Stimulated activated CD8-positive, alpha-beta memory T cell treated with anti-CD3 and anti-CD28 coated beads, Interleukin-12 subunit alpha, Interleukin-12 subunit beta, amount 100 ng/mL, for 24 hours (primary cell): ENCODE data around the gene ITPA.
"Not testable (repeated sequence)": the region's sequence is repeated elsewhere in the genome, so short reads cannot be mapped to it uniquely, and the experiment has no call there.

Experiments used
- DNase-seq: peaks from one replicate; pipeline ENCODE4 v3.0.0-alpha.2; 2020; ENCODE audit errors: extremely low read depth

The ITPA gene

DNA sequence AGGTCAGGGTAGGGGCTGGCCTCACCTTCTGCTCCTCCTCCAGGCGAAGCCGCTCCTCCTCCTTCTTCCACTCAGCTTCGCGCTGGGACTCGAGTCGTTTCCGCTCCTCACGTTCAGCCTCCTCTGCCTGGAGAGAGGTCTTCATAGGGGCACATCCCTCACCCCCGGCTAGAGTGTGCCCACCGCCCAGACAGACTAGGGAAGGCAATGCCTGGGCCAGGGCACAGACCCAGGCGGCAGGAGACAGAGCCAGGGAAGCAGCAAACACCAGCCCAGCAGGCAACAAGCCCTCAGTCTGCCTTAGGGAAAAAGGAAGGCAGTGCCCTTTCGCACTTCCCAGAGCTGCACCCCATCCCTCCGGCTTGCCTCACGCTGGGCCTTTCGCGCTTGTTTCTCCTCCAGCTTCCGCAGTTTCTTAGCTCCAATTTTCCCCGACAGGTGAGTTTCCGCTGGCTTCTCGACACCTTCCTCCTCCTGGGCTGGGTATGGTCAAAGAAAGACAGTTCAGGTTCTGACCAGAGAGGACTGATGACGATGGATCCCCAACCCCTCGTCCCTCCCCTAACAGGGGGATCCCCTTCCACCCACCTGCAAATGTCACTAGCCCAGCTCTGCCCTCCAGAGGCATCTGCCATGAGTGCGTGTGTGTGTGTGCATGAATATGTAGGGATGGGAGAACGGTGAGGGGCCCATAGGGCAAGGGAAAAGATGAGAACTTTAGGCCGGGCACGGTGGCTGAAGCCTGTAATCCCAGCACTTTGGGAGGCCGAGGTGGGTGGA lies 9.1 kb upstream of the ITPA start:
- DNase-seq = no peak

GRCh38 chr20:3202965-3203314 lies 6.4 kb upstream of the ITPA start:
- DNase-seq = no peak

GRCh38 chr20:3203315-3204123 lies 5.8 kb upstream of the ITPA start:
- no peak for DNase-seq

DNA sequence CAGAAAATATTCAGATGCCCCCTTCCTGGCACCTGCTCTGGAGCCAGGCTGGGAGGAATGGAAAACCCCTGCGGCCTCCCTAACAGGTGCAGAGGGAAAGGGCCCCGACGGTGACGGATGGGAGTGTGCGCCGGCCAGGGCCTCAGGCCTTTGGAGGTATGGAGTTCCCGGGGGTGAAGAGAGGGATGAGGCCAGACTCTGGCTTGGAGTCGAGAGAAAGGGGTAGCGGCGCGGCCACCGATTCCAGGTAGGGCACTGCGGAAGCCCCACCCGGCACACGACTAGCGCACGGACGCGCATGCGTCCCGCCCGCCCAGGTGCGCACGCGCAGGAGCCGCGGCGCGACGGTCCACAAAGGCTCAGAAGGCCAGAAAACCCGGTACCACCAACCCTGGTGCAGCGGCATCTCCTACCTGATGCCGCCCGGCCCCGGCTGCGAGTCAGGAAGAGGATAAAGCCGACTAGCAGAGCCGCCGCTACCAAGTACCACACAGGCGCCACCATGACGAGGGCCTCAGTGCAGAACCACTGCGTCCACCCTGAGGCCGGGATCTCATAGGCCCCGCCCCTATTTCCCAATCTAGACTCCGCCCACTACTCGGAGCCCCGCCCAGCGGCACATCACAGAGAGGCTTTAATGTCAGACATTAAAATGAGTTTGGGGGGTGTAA lies 5.0 kb upstream of the ITPA start, which contains the start of gene DDRGK1:
Gene DDRGK1 (minus strand): TSS at position 559 of the 671 bp plus-strand sequence. CDS start 55 bp downstream, at position 504.
- peak; percentile 70 for DNase-seq

- DNase-seq = no peak
These were observed 477 bp upstream of the ITPA start for GRCh38 chr20:3208786-3209256.

- DNase-seq = no peak
These were observed 634 bp downstream of the ITPA start for GRCh38 chr20:3209946-3210317.

- DNase-seq = no peak
These were observed 1.0 kb downstream of the ITPA start for GRCh38 chr20:3210346-3210745.

- DNase-seq = no peak
These were observed 3.9 kb downstream of the ITPA start for GRCh38 chr20:3213226-3213625.

GRCh38 chr20:3215359-3215917 lies 6.1 kb downstream of the ITPA start:
- not testable (repeated sequence) for DNase-seq

DNA sequence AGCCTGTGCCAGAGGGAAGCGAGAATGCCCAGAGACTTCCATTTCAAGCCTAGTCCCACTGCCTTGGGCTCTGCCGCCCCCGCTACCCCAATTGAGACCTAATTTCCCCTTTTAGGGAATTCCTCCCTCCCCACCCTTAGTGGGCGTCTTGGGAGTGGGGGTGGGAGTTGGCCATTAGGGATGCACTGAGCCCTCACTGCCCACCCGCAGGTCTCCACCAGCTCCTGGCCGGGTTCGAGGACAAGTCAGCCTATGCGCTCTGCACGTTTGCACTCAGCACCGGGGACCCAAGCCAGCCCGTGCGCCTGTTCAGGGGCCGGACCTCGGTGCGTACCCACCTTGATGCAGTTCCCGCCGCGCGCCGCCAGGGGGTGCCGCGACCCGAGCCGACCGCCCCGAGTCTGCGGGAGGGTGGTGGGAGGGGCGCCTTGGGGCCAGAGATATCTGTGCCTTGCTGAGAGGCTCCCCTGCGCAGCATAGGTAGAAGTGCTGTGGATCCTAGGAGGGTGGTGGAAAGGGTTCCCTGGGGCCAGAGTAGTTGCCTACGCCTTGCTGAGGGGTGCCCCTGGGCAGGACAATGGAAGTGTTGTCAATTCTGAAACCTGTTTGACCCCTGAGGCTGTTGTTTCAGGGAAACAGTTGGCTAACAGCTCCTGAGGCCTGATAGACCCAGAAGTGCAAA lies 9.2 kb downstream of the ITPA start:
- no peak for DNase-seq

DNA sequence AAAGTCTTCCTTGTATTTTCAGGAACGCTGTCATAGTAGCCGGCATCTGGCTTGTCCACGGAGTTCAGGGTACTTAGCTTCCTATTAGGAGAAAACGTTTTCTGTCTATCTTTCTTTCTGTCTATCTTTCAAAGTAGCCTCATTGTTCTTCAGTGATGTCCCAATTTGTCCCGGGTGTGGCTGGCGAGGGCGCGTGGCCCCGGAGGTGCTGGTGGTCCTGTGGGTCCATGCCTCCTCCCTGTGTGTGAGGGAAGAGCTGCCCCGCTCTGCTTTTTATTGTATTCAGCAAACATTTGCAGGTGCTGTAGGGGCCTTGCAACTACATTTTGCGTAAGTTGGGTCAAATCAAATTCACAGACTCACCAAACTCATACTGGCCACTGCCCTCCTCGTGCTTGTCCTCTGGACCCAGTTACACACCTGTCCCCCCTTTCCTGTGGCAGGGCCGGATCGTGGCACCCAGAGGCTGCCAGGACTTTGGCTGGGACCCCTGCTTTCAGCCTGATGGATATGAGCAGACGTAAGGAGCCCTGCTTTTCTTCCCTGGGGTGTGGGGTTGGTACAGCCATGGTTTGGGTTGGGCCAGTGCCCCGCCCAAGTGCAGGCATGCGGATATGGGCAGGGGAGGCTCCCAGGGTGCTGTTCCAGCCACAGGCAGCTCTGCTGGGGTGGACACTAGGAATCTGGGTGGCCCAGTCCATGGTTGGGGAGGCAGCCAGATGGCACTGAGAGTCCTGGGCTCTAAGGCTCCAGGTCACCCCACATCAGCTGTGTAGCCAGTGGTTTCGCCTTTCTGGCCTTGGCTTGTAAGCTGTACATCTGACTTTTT lies 12.3 kb downstream of the ITPA start:
- DNase-seq = no peak

- no peak for DNase-seq
These were observed 13.6 kb downstream of the ITPA start for GRCh38 chr20:3222635-3223600.

- no peak for DNase-seq
These were observed 14.3 kb downstream of the ITPA start for GRCh38 chr20:3223651-3223993.

- no peak for DNase-seq
These were observed 14.8 kb downstream of the ITPA start for GRCh38 chr20:3223994-3224680.

DNA sequence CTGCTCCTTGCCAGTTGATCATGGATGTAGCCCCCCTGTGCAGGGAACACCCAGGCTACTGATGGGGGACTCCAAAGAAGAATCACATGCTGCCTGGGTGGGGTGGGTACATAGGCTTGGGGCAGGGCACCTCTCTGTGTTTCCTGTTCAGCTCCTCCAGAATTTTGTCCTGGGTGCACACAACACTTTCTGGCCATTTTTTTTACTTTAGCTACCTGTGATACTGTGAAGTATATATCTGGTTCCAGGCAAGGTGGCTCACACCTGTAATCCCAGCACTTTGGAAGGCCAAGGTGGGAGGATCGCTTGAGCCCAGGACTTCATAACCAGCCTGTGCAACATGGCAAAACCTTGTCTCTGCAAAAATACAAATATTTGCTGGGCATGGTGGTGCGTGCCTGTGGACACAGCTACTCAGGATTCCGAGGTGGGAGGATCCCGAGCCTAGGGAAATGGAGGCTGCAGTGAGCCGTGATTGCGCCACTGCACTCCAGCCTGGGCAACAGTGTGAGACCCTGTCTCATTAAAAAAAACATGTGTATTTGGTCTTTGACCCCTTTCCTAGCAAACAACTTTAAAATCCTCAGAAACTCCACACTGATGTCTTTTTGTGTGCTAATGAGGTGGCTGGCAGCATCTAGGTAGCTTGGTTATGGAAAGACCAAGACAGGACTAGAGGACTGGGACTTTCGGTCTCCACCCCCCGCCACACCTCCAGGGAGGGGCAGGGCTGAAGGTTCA lies 15.6 kb downstream of the ITPA start:
- DNase-seq = no peak

- DNase-seq = no peak
These were observed 16.8 kb downstream of the ITPA start for GRCh38 chr20:3226093-3226492.

- DNase-seq = no peak
These were observed 17.6 kb downstream of the ITPA start for GRCh38 chr20:3226864-3227263.

- DNase-seq = no peak
These were observed 18.2 kb downstream of the ITPA start for GRCh38 chr20:3227506-3227905.
